GM23338 (cell line): Measurements from ENCODE around the gene RPTOR. TPM values are rescaled to one million over a fixed set of nuclear protein-coding genes. Genes with fewer than 3 reads are reported as not detected.
"Not testable (repeated sequence)": the region's sequence is repeated elsewhere in the genome, so short reads cannot be mapped to it uniquely, and the experiment has no call there.

Experiments
- ATAC-seq: fragments of 200-7000 bp; cut with Tn5 transposase; 3 replicates; pipeline ENCODE4 v1.9.1; 2020
- DNase-seq: peaks from one replicate; pipeline ENCODE4 v3.0.0-alpha.2; 2015; ENCODE audit warnings: low spot score
- H2AFZ ChIP-seq: fragments of 200-600 bp; sonication (generic); 2 replicates; pipeline ENCODE4 v1.8.0; 2016; ENCODE audit warnings: antibody characterized with exemption, mild to moderate bottlenecking, moderate library complexity
- H3F3A ChIP-seq: fragments of 200-600 bp; sonication (generic); replicated peaks from 2 replicates; pipeline ENCODE4 v1.8.0; 2017; ENCODE audit warnings: antibody characterized with exemption, mixed run types, low read depth
- H3K27ac ChIP-seq: fragments of 200-600 bp; sonication (generic); 2 replicates; pipeline ENCODE4 v1.6.1; 2016; ENCODE audit warnings: low read depth
- H3K27me3 ChIP-seq: fragments of 200-600 bp; sonication (generic); 2 replicates; pipeline ENCODE4 v1.8.0; 2016; ENCODE audit warnings: mild to moderate bottlenecking, mixed run types, moderate library complexity; ENCODE audit not compliant: insufficient read depth
- H3K36me3 ChIP-seq: fragments of 200-600 bp; sonication (generic); 2 replicates; pipeline ENCODE4 v1.8.0; 2016; ENCODE audit warnings: mild to moderate bottlenecking; ENCODE audit not compliant: insufficient read depth
- H3K4me1 ChIP-seq: fragments of 200-600 bp; sonication (generic); 2 replicates; pipeline ENCODE4 v1.8.0; 2016; ENCODE audit warnings: mild to moderate bottlenecking, moderate library complexity; ENCODE audit not compliant: insufficient read depth
- H3K4me2 ChIP-seq: fragments of 200-600 bp; sonication (generic); 2 replicates; pipeline ENCODE4 v1.7.1; 2017; ENCODE audit warnings: mixed run types
- H3K4me3 ChIP-seq: fragments of 200-600 bp; sonication (generic); 2 replicates; pipeline ENCODE4 v1.6.1; 2016; ENCODE audit warnings: mixed run types
- H3K79me2 ChIP-seq: fragments of 200-600 bp; sonication (generic); replicated peaks from 2 replicates; pipeline ENCODE4 v1.8.0; 2017; ENCODE audit warnings: mild to moderate bottlenecking; ENCODE audit not compliant: insufficient read depth
- H3K9me2 ChIP-seq: fragments of 200-600 bp; sonication (generic); 2 replicates; pipeline ENCODE4 v1.8.0; 2017; ENCODE audit not compliant: insufficient read depth
- H4K20me1 ChIP-seq: fragments of 200-600 bp; sonication (generic); replicated peaks from 2 replicates; pipeline ENCODE4 v1.8.0; 2017; ENCODE audit warnings: mild to moderate bottlenecking; ENCODE audit not compliant: insufficient read depth
- H3K27ac Mint-ChIP-seq: 2 replicates; pipeline ENCODE4 v1.8.0; 2020; ENCODE audit warnings: inconsistent platforms, mild to moderate bottlenecking, moderate library complexity, mixed read lengths
- H3K27me3 Mint-ChIP-seq: 3 replicates; pipeline ENCODE4 v1.8.0; 2022; ENCODE audit warnings: low read depth, mild to moderate bottlenecking, moderate library complexity, mixed read lengths, inconsistent platforms; ENCODE audit not compliant: insufficient read depth, poor library complexity
- H3K36me3 Mint-ChIP-seq: 3 replicates; pipeline ENCODE4 v1.8.0; 2021; ENCODE audit warnings: low read depth, mild to moderate bottlenecking, inconsistent platforms, moderate library complexity, mixed read lengths
- H3K4me1 Mint-ChIP-seq: 3 replicates; pipeline ENCODE4 v1.8.0; 2020; ENCODE audit warnings: mild to moderate bottlenecking, inconsistent platforms, mixed read lengths
- H3K4me3 Mint-ChIP-seq: 3 replicates; pipeline ENCODE4 v1.8.0; 2021; ENCODE audit warnings: moderate library complexity, mild to moderate bottlenecking, inconsistent platforms, mixed read lengths
- H3K9me3 Mint-ChIP-seq: 3 replicates; pipeline ENCODE4 v1.8.0; 2020; ENCODE audit warnings: moderate library complexity, mild to moderate bottlenecking, inconsistent platforms, mixed read lengths
- CREB1 ChIP-seq: fragments of 250-450 bp; sonication (Bioruptor Pico); IDR thresholded peaks from 2 replicates; pipeline ENCODE4 v1.5.0; 2020; ENCODE audit warnings: low read depth, mild to moderate bottlenecking, moderate library complexity
- EZH2 ChIP-seq: fragments of 200-600 bp; sonication (generic); IDR thresholded peaks from one replicate; pipeline ENCODE4 v1.8.0; 2017; ENCODE audit warnings: antibody characterized with exemption, mild to moderate bottlenecking, low read depth; ENCODE audit not compliant: unreplicated experiment
- EZH2phosphoT487 ChIP-seq: fragments of 200-600 bp; sonication (generic); IDR thresholded peaks from one replicate; pipeline ENCODE4 v1.8.1; 2018; ENCODE audit warnings: antibody characterized with exemption; ENCODE audit not compliant: unreplicated experiment
- JUNB ChIP-seq: IDR thresholded peaks from one replicate; pipeline ENCODE4 v1.6.1; 2016; ENCODE audit warnings: antibody characterized with exemption; ENCODE audit not compliant: unreplicated experiment
- NANOG ChIP-seq: IDR thresholded peaks from 2 replicates; pipeline ENCODE4 v1.6.1; 2016; ENCODE audit warnings: antibody characterized with exemption, borderline replicate concordance
- POLR2AphosphoS5 ChIP-seq: IDR thresholded peaks from 2 replicates; pipeline ENCODE4 v1.6.1; 2016; ENCODE audit warnings: antibody characterized with exemption, low read depth
- STAT1 ChIP-seq: IDR thresholded peaks from one replicate; pipeline ENCODE4 v1.6.1; 2016; ENCODE audit warnings: antibody characterized with exemption; ENCODE audit not compliant: unreplicated experiment
- ZNF114 ChIP-seq: fragments of 250-450 bp; sonication (Bioruptor Pico); IDR thresholded peaks from 2 replicates; pipeline ENCODE4 v1.5.0; 2020; ENCODE audit warnings: mild to moderate bottlenecking, moderate library complexity
- polyA plus RNA-seq: library from polyadenylated mRNA; unstranded; fragments of >200 nt; fragmentation: Nextera tagmentation; extraction: Ambion mirVana; gene quantifications from 2 replicates; pipeline ENCODE4 v1.2.1, GENCODE V29; 2016
- total RNA-seq: library from RNA; depleted of rRNA; stranded (reverse); fragments of >200 nt; shearing (Covaris generic); gene quantifications from 2 replicates; pipeline ENCODE4 v1.2.3, GENCODE V29; 2014
- TF ChIP-seq, protein P1 (sequence below), 2 experiments: fragments of 200-600 bp in 1 of 2; sonication (generic) in 1 of 2; conservative IDR thresholded peaks; 2 replicates each; pipeline versions ENCODE4 v1.5.1 to v1.6.1; 2016 to 2017; ENCODE audit warnings: antibody characterized with exemption in 2 of 2, low read depth in 2 of 2, mild to moderate bottlenecking in 2 of 2, moderate library complexity in 1 of 2
- TF ChIP-seq, protein P2 (sequence below): IDR thresholded peaks from one replicate; pipeline ENCODE4 v1.6.1; 2018; ENCODE audit warnings: antibody characterized with exemption; ENCODE audit not compliant: unreplicated experiment
- TF ChIP-seq, protein P3 (sequence below): IDR thresholded peaks from 2 replicates; pipeline ENCODE4 v1.6.1; 2016; ENCODE audit warnings: antibody characterized with exemption

RPTOR gene
- total and polyA plus RNA-seq, 2 experiments from 2014 or later, result 9.5 to 38.0 TPM

DNA sequence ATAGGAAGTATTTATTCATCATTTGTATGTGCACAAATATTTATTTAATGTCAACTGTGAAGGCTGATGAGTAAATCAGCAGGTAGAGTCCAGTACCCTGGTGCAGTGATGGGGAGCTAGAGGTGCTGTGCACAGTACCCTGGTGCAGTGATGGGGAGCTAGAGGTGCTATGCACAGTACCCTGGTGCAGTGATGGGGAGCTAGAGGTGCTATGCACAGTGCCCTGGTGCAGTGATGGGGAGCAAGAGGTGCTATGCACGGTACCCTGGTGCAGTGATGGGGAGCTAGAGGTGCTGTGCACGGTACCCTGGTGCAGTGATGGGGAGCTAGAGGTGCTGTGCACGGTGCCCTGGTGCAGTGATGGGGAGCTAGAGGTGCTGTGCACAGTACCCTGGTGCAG is 154.6 kb downstream of the RPTOR start:
- not testable (repeated sequence) for H3K27ac Mint-ChIP-seq, H3K36me3 Mint-ChIP-seq, H3K4me3 ChIP-seq, H3K9me2 ChIP-seq, H3K36me3 ChIP-seq, ATAC-seq, H4K20me1 ChIP-seq, H3K4me2 ChIP-seq, H3K27ac ChIP-seq, H3F3A ChIP-seq, H3K4me3 Mint-ChIP-seq, H3K27me3 ChIP-seq, DNase-seq, H3K9me3 Mint-ChIP-seq, H2AFZ ChIP-seq
- Mint-ChIP-seq H3K4me1 (peaks cover 56% of the 10 kb centered on the region), H3K27me3 (peaks cover 15% of the 10 kb centered on the region)
- Histone ChIP-seq H3K79me2 (peaks cover 75% of the 10 kb centered on the region), H3K4me1 (peaks cover 19% of the 10 kb centered on the region)

DNA sequence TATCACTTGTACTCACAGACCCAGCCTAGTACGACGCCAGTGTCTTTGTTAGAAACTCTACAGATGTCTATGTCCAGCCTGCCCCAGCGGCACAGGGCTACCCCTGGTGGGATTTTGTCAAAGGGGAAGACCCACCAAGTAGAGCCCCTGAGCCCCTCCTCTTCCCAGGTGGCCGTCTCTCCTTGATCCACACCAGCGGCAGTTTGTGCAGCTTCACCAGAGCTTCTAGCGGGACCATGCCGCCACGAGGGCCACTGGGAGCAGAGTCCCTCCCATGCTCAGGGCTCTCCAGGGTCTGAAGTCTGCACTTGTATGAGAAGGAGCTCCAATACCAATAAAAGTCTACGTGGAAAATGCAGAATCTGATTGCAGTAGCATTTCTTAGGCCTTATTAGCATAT is 157.1 kb downstream of the RPTOR start:
- Histone ChIP-seq H3K27ac (no peak overlapping the region), H2AFZ (no peak overlapping the region), H3K4me1 (peaks cover 16% of the 10 kb centered on the region), H3K4me2 (no peak overlapping the region), H3K27me3 (no peaks in the 10 kb centered on the region), H3K4me3 (no peak overlapping the region), H3K36me3 (no peaks in the 10 kb centered on the region; the same call in 1 of the 2 replicates), H3F3A (no peaks in the 10 kb centered on the region), H3K9me2 (peaks cover 9% of the 10 kb centered on the region; the same call in 1 of the 2 replicates), H3K79me2 (peaks cover 66% of the 10 kb centered on the region), H4K20me1 (no peaks in the 10 kb centered on the region)
- Mint-ChIP-seq H3K4me3 (no peak overlapping the region), H3K27me3 (peaks cover 15% of the 10 kb centered on the region), H3K4me1 (peaks cover 44% of the 10 kb centered on the region), H3K27ac (no peak overlapping the region), H3K9me3 (peaks cover 9% of the 10 kb centered on the region), H3K36me3 (peaks cover 5% of the 10 kb centered on the region)
- no peak for DNase-seq
- no peak for ATAC-seq
- TF ChIP-seq, protein P1, sequence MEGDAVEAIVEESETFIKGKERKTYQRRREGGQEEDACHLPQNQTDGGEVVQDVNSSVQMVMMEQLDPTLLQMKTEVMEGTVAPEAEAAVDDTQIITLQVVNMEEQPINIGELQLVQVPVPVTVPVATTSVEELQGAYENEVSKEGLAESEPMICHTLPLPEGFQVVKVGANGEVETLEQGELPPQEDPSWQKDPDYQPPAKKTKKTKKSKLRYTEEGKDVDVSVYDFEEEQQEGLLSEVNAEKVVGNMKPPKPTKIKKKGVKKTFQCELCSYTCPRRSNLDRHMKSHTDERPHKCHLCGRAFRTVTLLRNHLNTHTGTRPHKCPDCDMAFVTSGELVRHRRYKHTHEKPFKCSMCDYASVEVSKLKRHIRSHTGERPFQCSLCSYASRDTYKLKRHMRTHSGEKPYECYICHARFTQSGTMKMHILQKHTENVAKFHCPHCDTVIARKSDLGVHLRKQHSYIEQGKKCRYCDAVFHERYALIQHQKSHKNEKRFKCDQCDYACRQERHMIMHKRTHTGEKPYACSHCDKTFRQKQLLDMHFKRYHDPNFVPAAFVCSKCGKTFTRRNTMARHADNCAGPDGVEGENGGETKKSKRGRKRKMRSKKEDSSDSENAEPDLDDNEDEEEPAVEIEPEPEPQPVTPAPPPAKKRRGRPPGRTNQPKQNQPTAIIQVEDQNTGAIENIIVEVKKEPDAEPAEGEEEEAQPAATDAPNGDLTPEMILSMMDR (conservative IDR thresholded peaks at IDR 0.05; ENCODE audit: low read depth in 2 of 2), result no peak
- no peak for TF ChIP-seq ZNF114
- TF ChIP-seq JUNB, result no peak
- TF ChIP-seq EZH2phosphoT487, result no peak
- TF ChIP-seq NANOG, result no peak
- no peak for TF ChIP-seq STAT1
- no peak for TF ChIP-seq CREB1 (CRISPR knock-in tag)
- TF ChIP-seq EZH2, result no peak
- TF ChIP-seq, protein P2, sequence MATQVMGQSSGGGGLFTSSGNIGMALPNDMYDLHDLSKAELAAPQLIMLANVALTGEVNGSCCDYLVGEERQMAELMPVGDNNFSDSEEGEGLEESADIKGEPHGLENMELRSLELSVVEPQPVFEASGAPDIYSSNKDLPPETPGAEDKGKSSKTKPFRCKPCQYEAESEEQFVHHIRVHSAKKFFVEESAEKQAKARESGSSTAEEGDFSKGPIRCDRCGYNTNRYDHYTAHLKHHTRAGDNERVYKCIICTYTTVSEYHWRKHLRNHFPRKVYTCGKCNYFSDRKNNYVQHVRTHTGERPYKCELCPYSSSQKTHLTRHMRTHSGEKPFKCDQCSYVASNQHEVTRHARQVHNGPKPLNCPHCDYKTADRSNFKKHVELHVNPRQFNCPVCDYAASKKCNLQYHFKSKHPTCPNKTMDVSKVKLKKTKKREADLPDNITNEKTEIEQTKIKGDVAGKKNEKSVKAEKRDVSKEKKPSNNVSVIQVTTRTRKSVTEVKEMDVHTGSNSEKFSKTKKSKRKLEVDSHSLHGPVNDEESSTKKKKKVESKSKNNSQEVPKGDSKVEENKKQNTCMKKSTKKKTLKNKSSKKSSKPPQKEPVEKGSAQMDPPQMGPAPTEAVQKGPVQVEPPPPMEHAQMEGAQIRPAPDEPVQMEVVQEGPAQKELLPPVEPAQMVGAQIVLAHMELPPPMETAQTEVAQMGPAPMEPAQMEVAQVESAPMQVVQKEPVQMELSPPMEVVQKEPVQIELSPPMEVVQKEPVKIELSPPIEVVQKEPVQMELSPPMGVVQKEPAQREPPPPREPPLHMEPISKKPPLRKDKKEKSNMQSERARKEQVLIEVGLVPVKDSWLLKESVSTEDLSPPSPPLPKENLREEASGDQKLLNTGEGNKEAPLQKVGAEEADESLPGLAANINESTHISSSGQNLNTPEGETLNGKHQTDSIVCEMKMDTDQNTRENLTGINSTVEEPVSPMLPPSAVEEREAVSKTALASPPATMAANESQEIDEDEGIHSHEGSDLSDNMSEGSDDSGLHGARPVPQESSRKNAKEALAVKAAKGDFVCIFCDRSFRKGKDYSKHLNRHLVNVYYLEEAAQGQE, result no peak
- TF ChIP-seq, protein P3, sequence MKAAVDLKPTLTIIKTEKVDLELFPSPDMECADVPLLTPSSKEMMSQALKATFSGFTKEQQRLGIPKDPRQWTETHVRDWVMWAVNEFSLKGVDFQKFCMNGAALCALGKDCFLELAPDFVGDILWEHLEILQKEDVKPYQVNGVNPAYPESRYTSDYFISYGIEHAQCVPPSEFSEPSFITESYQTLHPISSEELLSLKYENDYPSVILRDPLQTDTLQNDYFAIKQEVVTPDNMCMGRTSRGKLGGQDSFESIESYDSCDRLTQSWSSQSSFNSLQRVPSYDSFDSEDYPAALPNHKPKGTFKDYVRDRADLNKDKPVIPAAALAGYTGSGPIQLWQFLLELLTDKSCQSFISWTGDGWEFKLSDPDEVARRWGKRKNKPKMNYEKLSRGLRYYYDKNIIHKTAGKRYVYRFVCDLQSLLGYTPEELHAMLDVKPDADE, result no peak
- no peak for TF ChIP-seq POLR2AphosphoS5
